HEK293T (cell line): ENCODE data around the gene FOXN4.

ENCODE experiments used
- CTCF ChIA-PET: fragments of 350-600 bp; formaldehyde crosslinking; extraction: SDS; loops from one replicate; lab custom pipeline; 2021; ENCODE audit warnings: antibody characterized with exemption, inconsistent platforms; lab: Yijun Ruan, JAX
- POLR2A ChIA-PET: fragments of 350-600 bp; formaldehyde crosslinking; extraction: SDS; loops from one replicate; lab custom pipeline; 2020; ENCODE audit warnings: antibody characterized with exemption, inconsistent platforms; lab: Yijun Ruan, JAX
- DNase-seq: peaks from one replicate; pipeline ENCODE4 v3.0.0; 2012; ENCODE audit warnings: mixed read lengths; ENCODE audit errors: extremely low spot score
- ARNT ChIP-seq: fragments of 450-650 bp; IDR thresholded peaks from 2 replicates; pipeline ENCODE4 v1.6.1; 2017; ENCODE audit warnings: mild to moderate bottlenecking
- BHLHE40 ChIP-seq: fragments of 450-650 bp; IDR thresholded peaks from 2 replicates; pipeline ENCODE4 v1.6.1; 2016; ENCODE audit warnings: mild to moderate bottlenecking, moderate library complexity, borderline replicate concordance
- CTBP1 ChIP-seq: fragments of 450-650 bp; IDR thresholded peaks from 2 replicates; pipeline ENCODE4 v1.6.1; 2016; ENCODE audit warnings: borderline replicate concordance
- ELF4 ChIP-seq: fragments of 450-650 bp; IDR thresholded peaks from 2 replicates; pipeline ENCODE4 v1.6.1; 2017; ENCODE audit warnings: antibody characterized with exemption
- FOXA1 ChIP-seq: fragments of 450-650 bp; IDR thresholded peaks from 2 replicates; pipeline ENCODE4 v1.6.1; 2016; ENCODE audit warnings: mild to moderate bottlenecking
- FOXK2 ChIP-seq: fragments of 450-650 bp; IDR thresholded peaks from 2 replicates; pipeline ENCODE4 v1.6.1; 2016; ENCODE audit warnings: mild to moderate bottlenecking
- FOXM1 ChIP-seq: fragments of 450-650 bp; IDR thresholded peaks from 2 replicates; pipeline ENCODE4 v1.6.1; 2017; ENCODE audit warnings: mild to moderate bottlenecking, borderline replicate concordance
- HDGF ChIP-seq: fragments of 450-650 bp; IDR thresholded peaks from 2 replicates; pipeline ENCODE4 v1.6.1; 2017; ENCODE audit warnings: antibody characterized with exemption, borderline replicate concordance
- L3MBTL2 ChIP-seq: fragments of 450-650 bp; conservative IDR thresholded peaks from 2 replicates; pipeline ENCODE4 v1.6.1; 2016; ENCODE audit warnings: mild to moderate bottlenecking
- LEF1 ChIP-seq: fragments of 450-650 bp; IDR thresholded peaks from 2 replicates; pipeline ENCODE4 v1.6.1; 2017; ENCODE audit warnings: mild to moderate bottlenecking, borderline replicate concordance
- NFRKB ChIP-seq: fragments of 450-650 bp; IDR thresholded peaks from 2 replicates; pipeline ENCODE4 v1.6.1; 2016; ENCODE audit warnings: mild to moderate bottlenecking, moderate library complexity
- PKNOX1 ChIP-seq: fragments of 450-650 bp; IDR thresholded peaks from 2 replicates; pipeline ENCODE4 v1.6.1; 2016
- SP1 ChIP-seq: fragments of 450-650 bp; IDR thresholded peaks from 2 replicates; pipeline ENCODE4 v1.6.1; 2017
- SUZ12 ChIP-seq: fragments of 450-650 bp; IDR thresholded peaks from 2 replicates; pipeline ENCODE4 v1.6.1; 2016; ENCODE audit warnings: mild to moderate bottlenecking
- TARDBP ChIP-seq: fragments of 450-650 bp; IDR thresholded peaks from 2 replicates; pipeline ENCODE4 v1.6.1; 2016
- ZNF384 ChIP-seq: fragments of 450-650 bp; IDR thresholded peaks from 2 replicates; pipeline ENCODE4 v1.6.1; 2016

The FOXN4 gene

GRCh38 chr12:109346920-109347319, 37.8 kb upstream of the FOXN4 start:
- DNase-seq: no peak
- CTCF ChIA-PET: no interaction called here
- POLR2A ChIA-PET: no interaction called here

DNA sequence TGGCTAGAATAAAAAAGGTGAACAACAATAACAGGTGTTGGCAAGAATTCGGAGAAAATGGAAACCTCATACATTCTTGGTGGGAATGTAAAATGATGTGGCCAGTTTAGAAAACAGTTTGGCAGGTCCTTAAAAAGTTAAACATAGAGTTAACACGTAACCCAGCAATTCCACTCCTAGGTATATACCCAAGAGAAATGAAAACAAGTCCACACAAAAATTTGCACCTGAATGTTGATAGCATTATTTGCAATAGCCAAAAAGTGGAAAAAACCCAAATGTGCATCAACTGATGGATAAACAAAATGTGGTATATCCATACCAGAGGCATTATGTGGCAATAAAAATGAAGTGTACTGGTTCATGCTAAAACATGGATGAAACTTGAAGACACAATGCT, 36.3 kb upstream of the FOXN4 start:
- CTCF ChIA-PET: no interaction called here
- no peak for DNase-seq
- POLR2A ChIA-PET: no interaction called here
- TF ChIP-seq CTBP1 (no peak), ELF4 (no peak), BHLHE40 (no peak), HDGF (no peak), SUZ12 (no peak), TARDBP (no peak), ARNT (no peak), ZNF384 (no peak), NFRKB (no peak), LEF1 (no peak), SP1 (no peak), FOXM1 (no peak), PKNOX1 (no peak), FOXA1 (no peak)

More at GRCh38 chr12:109346920-109347319, 37.8 kb upstream of the FOXN4 start:
- no peak for TF ChIP-seq FOXA1
- no peak for TF ChIP-seq SUZ12
- no peak for TF ChIP-seq NFRKB
- no peak for TF ChIP-seq CTBP1
- TF ChIP-seq SP1: no peak
- TF ChIP-seq TARDBP: no peak
- TF ChIP-seq L3MBTL2: no peak
- no peak for TF ChIP-seq ZNF384
- TF ChIP-seq PKNOX1: no peak
- no peak for TF ChIP-seq LEF1
- TF ChIP-seq HDGF: no peak

GRCh38 chr12:109343677-109344076, 34.6 kb upstream of the FOXN4 start:
- TF ChIP-seq L3MBTL2: no peak
- no peak for TF ChIP-seq NFRKB
- no peak for TF ChIP-seq FOXM1
- TF ChIP-seq FOXK2: no peak
- no peak for TF ChIP-seq LEF1
- no peak for TF ChIP-seq ARNT
- no peak for TF ChIP-seq FOXA1
- no peak for TF ChIP-seq BHLHE40
- no peak for TF ChIP-seq CTBP1
- TF ChIP-seq HDGF: no peak
- no peak for TF ChIP-seq TARDBP
- TF ChIP-seq PKNOX1: no peak
- TF ChIP-seq ZNF384: no peak
- no peak for TF ChIP-seq SUZ12
- TF ChIP-seq ELF4: no peak
- TF ChIP-seq SP1: no peak
- CTCF ChIA-PET: no interaction called here
- POLR2A ChIA-PET: no interaction called here

GRCh38 chr12:109336593-109336992, 27.5 kb upstream of the FOXN4 start:
- ChIA-PET POLR2A (no interaction called here), CTCF (no interaction called here)
- TF ChIP-seq NFRKB (no peak), ELF4 (no peak), FOXM1 (no peak), TARDBP (no peak)
- DNase-seq: no peak

More at GRCh38 chr12:109343677-109344076, 34.6 kb upstream of the FOXN4 start:
- DNase-seq: no peak

- CTCF ChIA-PET: no interaction called here
- TF ChIP-seq LEF1 (no peak), TARDBP (no peak), FOXA1 (no peak), SUZ12 (no peak), BHLHE40 (no peak), SP1 (no peak), PKNOX1 (no peak), ELF4 (no peak), FOXM1 (no peak), ARNT (no peak), CTBP1 (no peak), FOXK2 (no peak), NFRKB (no peak), L3MBTL2 (no peak), HDGF (no peak), ZNF384 (no peak)
- no peak for DNase-seq
- POLR2A ChIA-PET: no interaction called here
Observed at GRCh38 chr12:109334887-109335286, 25.8 kb upstream of the FOXN4 start.

- TF ChIP-seq CTBP1 (no peak), ARNT (no peak)
- POLR2A ChIA-PET: interaction anchor here (1.2 kb wide), 1 partner anchor 20 kb away, joined by 4 read pairs; no protein-coding TSS in a partner anchor
- CTCF ChIA-PET: interaction anchor here (0.7 to 1.2 kb wide), 2 partner anchors 30 to 54 kb away, joined by 3 read pairs; no protein-coding TSS in a partner anchor
- no peak for DNase-seq
Observed at GRCh38 chr12:109331301-109331952, 22.3 kb upstream of the FOXN4 start.
